Measurements from ENCODE around the gene PDIA3.
"Not testable (repeated sequence)": the region's sequence is repeated elsewhere in the genome, so short reads cannot be mapped to it uniquely, and the experiment has no call there.

PDIA3 gene

DNA sequence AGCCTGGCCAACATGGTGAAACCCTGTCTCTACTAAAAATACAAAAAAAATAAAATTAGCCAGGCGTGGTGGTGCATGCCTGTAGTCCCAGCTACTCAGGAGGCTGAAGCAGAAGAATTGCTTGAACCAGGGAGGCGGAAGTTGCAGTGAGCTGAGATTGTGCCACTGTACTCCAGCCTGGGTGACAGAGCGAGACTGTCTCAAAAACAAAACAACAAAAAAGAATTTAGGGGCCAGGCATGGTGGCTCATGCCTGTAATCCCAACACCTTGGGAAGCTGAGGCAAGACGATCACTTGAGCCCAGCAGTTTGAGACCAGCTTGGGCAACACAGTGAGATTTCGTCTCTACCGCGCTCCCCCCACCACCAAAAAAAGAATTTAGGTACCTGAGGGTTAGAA is 56.4 kb downstream of the PDIA3 start:
- DNase-seq; in situ Hi-C loops (cut with MboI; ENCODE audit: low pct_unique_long_range_greater_than_20kb, low sequenced_read_pairs): not testable (repeated sequence)

GRCh38 chr15:43808435-43808950 is 62.3 kb downstream of the PDIA3 start:
- in situ Hi-C loops (cut with MboI; ENCODE audit: low pct_unique_long_range_greater_than_20kb, low sequenced_read_pairs): no loop called here
- no peak for DNase-seq

DNA sequence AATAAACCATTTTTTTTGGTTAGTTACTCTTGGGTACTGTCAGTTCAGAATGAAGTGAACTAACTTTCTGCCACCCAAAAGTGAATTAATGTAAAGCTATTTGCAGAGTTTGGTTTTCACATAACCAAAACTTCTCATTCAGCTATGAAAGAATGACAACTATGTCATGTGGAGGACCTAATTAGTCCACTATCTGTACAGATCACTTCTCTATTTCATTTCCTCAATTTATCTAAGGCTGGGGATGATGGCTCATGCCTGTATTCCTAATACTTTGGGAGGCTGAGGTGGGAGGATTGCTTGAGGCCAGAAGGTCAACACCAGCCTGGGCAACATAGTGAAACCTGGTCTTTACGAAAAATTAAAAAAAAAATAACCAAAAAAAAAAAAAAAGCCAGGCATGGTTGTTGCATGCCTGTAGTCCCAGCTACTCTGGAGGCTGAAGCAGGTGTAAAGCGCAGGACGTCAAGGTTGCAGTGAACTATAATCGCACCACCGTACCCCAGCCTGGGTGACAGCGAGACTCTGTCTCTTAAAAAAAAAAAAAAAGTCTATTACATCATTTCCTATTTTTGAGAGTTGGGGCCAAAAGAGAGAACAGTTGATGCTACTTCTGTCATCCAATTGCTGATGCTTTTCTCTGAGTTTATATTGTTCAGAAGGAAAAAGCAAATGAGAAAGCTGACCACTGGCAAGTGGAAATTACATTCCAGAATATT is 62.9 kb downstream of the PDIA3 start:
- in situ Hi-C loops (cut with MboI; ENCODE audit: low pct_unique_long_range_greater_than_20kb, low sequenced_read_pairs): no loop called here

GRCh38 chr15:43815064-43815463 is 68.8 kb downstream of the PDIA3 start:
- DNase-seq; in situ Hi-C loops (cut with MboI; ENCODE audit: low pct_unique_long_range_greater_than_20kb, low sequenced_read_pairs): not testable (repeated sequence)

More for the DNA sequence above, 62.9 kb downstream of the PDIA3 start:
- DNase-seq: no peak

DNA sequence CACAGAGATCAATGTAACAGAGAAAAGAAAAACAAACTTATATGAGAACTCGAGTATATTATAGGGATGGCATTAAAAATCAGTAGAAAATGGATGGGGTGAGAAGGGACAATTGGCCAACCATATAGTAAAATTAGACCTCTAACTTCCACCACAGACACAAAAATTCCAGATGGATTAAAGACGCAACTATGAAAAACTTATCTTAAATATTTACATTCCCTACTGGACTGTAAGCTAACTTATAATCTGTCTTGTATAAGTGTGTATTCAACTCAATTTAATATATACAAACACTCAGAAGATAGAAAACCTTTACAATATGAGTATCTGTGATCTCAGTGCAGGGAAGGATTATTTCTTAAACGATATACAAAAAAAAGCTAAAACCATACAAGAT is 75.3 kb downstream of the PDIA3 start:
- no peak for DNase-seq
- in situ Hi-C loops (cut with MboI; ENCODE audit: low pct_unique_long_range_greater_than_20kb, low sequenced_read_pairs): no loop called here
